CD4-positive, alpha-beta T cell (primary cell): Measurements from ENCODE around the gene FXYD4. TPM values are rescaled to one million over a fixed set of nuclear protein-coding genes. Genes with fewer than 3 reads are reported as not detected.

Experiments used
- ATAC-seq: fragments of 200-7000 bp; cut with Tn5 transposase; one replicate; pipeline ENCODE4 v1.10.0; 2022; ENCODE audit warnings: mild to moderate bottlenecking; ENCODE audit not compliant: poor library complexity
- CTCF ChIA-PET: fragments of 350-600 bp; sonication (Branson Sonifier 250); formaldehyde crosslinking; loops from one replicate; lab custom pipeline; 2021; ENCODE audit warnings: antibody characterized with exemption, inconsistent platforms; lab: Charles Lee
- POLR2A ChIA-PET: fragments of 350-600 bp; sonication (Branson Sonifier 250); formaldehyde crosslinking; loops from one replicate; lab custom pipeline; 2021; ENCODE audit warnings: antibody characterized with exemption, inconsistent platforms; lab: Charles Lee
- DNase-seq, 14 experiments: peaks; one replicate each; pipeline ENCODE4 v3.0.0-alpha.2; 2013 to 2020; ENCODE audit warnings: mixed read lengths in 2 of 14
- H3K27ac ChIP-seq, 2 donors: one replicate each; pipeline versions ENCODE4 v1.5.1 to v1.7.0; 2013; ENCODE audit warnings: low read length in 2 of 2, low read depth in 1 of 2, mild to moderate bottlenecking in 1 of 2
- H3K27me3 ChIP-seq, 2 experiments: 1 replicate in 1 of 2; 2 replicates in 1 of 2; pipeline versions ENCODE4 v1.6.1 to v1.7.0; 2013; ENCODE audit warnings: low read length in 2 of 2, control low read depth in 1 of 2, mild to moderate bottlenecking in 1 of 2, moderate library complexity in 1 of 2; ENCODE audit not compliant: insufficient read depth in 2 of 2, control insufficient read depth in 1 of 2
- H3K36me3 ChIP-seq: one replicate; pipeline ENCODE4 v1.6.1; 2013; ENCODE audit warnings: low read length, control low read depth; ENCODE audit not compliant: insufficient read depth
- H3K4me1 ChIP-seq: one replicate; pipeline ENCODE4 v1.6.1; 2013; ENCODE audit warnings: low read length, control low read depth; ENCODE audit not compliant: insufficient read depth
- H3K4me3 ChIP-seq: one replicate; pipeline ENCODE4 v1.5.1; 2013; ENCODE audit warnings: mild to moderate bottlenecking, low read length, moderate library complexity
- H3K9me3 ChIP-seq, 2 experiments: 1 replicate in 1 of 2; 2 replicates in 1 of 2; pipeline versions ENCODE4 v1.6.1 to v1.7.0; 2013; ENCODE audit warnings: low read length in 2 of 2, mild to moderate bottlenecking in 2 of 2, control low read depth in 1 of 2, moderate library complexity in 1 of 2; ENCODE audit not compliant: control insufficient read depth in 1 of 2, insufficient read depth in 1 of 2
- H3K27ac Mint-ChIP-seq: one replicate; pipeline ENCODE4 v1.8.0; 2020; ENCODE audit warnings: mixed read lengths
- H3K27me3 Mint-ChIP-seq: one replicate; pipeline ENCODE4 v1.8.0; 2021; ENCODE audit warnings: mixed read lengths
- H3K36me3 Mint-ChIP-seq: one replicate; pipeline ENCODE4 v1.8.0; 2021; ENCODE audit warnings: low read depth, mixed read lengths
- H3K4me1 Mint-ChIP-seq: one replicate; pipeline ENCODE4 v1.8.0; 2021; ENCODE audit warnings: low read depth, mixed read lengths
- H3K4me3 Mint-ChIP-seq: one replicate; pipeline ENCODE4 v1.8.0; 2020; ENCODE audit warnings: mild to moderate bottlenecking, mixed read lengths
- H3K9me3 Mint-ChIP-seq: one replicate; pipeline ENCODE4 v1.8.0; 2020; ENCODE audit warnings: mixed read lengths
- intact Hi-C, 2 experiments: fragments of 100-400 bp; cut with DNase I in 1 of 2; cut with micrococcal nuclease in 1 of 2; formaldehyde crosslinking; loops; one replicate each; pipeline versions ENCODE4 v1.15.1 to v1.9.0; 2023 to 2025; cut with DNase I, micrococcal nuclease
- total RNA-seq, 174 experiments: library from RNA in 2 of 174; stranded (reverse) in 2 of 174; gene quantifications; one replicate each; pipeline ENCODE4 v1.2.3 and lab custom pipeline; 2021 to 2026
- TF ChIP-seq, protein P1 (sequence below): fragments of 200-600 bp; IDR thresholded peaks from one replicate; pipeline ENCODE4 v1.8.0; 2022; ENCODE audit warnings: antibody characterized with exemption, mild to moderate bottlenecking

FXYD4 gene
- total RNA-seq, 2 experiments from 2014 or later: not detected

DNA sequence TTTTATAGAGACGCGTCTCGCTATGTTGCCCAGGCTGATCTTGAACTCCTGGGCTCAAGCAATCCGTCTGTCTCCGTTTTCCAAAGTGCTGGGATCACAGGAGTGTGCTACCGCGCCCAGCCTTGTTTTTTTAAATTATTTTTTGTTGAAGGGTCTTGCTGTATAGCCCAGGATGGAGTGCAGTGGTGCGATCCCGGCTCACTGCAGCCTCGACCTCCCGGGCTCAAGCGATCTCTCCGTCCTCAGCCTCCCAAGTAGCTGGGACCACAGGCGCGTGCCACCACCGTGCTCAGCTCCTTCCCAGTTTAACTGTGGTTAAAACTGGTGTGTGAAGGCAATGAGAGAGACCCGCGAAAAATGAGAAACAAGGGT, 48.5 kb downstream of the FXYD4 start:
- intact Hi-C loops: loop anchor here (1.0 to 2.0 kb wide), 3 partner anchors 11 to 17 kb away; partner anchors contain the start of genes HNRNPF (in 2 of the 2) and ZNF487 (in 1 of the 2)
- peak overlapping the region; percentile 84 for H3K4me3 ChIP-seq
- peak overlapping the region; percentile 84 to 85 for H3K27ac ChIP-seq
- TF ChIP-seq, protein P1, sequence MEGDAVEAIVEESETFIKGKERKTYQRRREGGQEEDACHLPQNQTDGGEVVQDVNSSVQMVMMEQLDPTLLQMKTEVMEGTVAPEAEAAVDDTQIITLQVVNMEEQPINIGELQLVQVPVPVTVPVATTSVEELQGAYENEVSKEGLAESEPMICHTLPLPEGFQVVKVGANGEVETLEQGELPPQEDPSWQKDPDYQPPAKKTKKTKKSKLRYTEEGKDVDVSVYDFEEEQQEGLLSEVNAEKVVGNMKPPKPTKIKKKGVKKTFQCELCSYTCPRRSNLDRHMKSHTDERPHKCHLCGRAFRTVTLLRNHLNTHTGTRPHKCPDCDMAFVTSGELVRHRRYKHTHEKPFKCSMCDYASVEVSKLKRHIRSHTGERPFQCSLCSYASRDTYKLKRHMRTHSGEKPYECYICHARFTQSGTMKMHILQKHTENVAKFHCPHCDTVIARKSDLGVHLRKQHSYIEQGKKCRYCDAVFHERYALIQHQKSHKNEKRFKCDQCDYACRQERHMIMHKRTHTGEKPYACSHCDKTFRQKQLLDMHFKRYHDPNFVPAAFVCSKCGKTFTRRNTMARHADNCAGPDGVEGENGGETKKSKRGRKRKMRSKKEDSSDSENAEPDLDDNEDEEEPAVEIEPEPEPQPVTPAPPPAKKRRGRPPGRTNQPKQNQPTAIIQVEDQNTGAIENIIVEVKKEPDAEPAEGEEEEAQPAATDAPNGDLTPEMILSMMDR: no peak
- no peak for DNase-seq
- Mint-ChIP-seq H3K27ac (peak overlapping the region; percentile 92), H3K27me3 (no peaks in the 10 kb centered on the region), H3K36me3 (no peaks in the 10 kb centered on the region), H3K4me1 (peaks cover 39% of the 10 kb centered on the region), H3K9me3 (no peaks in the 10 kb centered on the region), H3K4me3 (peak overlapping the region; percentile 81)
- ATAC-seq: no peak
- no peaks in the 10 kb centered on the region for H3K36me3 ChIP-seq
- ChIA-PET CTCF (interaction anchor here (1.5 kb wide), 1 partner anchor 17 kb away, joined by 3 read pairs; the partner anchor contains the start of gene ZNF487), POLR2A (interaction anchor here (0.8 to 3.9 kb wide), 11 partner anchors 8 to 281 kb away, joined by 3 to 56 read pairs (median 5); partner anchors contain the start of genes HNRNPF and ZNF487)
- no peaks in the 10 kb centered on the region for H3K9me3 ChIP-seq
- peaks cover 41% of the 10 kb centered on the region for H3K4me1 ChIP-seq
- H3K27me3 ChIP-seq: no peaks in the 10 kb centered on the region

DNA sequence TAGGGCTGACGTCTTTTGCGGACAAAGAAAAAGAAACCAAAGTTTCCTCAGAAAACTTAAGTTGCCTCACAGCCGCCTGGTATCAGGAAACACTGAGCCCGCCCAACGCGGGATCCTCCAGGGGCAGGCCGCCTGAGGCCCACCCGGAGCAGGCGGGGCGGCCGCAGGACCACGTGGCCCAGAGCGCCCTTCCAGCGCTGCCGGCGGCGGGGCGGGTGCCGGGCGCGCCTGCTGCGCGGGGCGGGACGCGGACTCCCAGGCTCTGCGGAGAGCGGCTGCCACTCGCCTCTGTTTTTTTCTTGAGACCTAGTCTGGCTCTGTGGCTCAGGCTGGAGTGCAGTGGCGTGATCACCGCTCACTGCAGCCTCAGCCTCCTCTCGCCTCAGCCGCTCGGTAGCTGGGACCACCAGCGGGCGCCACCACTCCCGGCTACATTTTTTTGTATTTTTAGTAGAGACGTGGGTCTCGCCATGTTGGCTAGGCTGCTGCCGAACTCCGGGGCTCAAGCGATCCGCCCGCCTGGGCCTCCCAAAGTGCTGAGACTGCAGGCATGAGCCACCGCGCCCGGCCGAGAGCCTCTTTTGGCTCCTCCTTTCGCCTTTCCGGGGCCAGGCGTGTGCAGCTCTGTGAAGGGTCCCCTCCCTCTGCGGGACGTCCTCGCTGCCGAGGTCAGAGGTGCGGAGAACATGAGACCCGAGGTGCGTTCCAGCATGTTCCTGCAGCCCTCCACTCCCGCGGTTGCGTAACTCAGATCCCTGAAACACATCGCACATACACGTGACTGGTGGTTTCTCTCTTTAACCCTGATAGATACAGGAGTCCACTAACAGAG, 49.1 kb downstream of the FXYD4 start:
- peaks cover 42% of the 10 kb centered on the region for H3K4me1 ChIP-seq
- H3K4me3 Mint-ChIP-seq: peak overlapping the region; percentile 91
- H3K27ac Mint-ChIP-seq: peak overlapping the region; percentile 92
- no peaks in the 10 kb centered on the region for H3K27me3 Mint-ChIP-seq
- H3K9me3 ChIP-seq: no peaks in the 10 kb centered on the region
- no peaks in the 10 kb centered on the region for H3K9me3 Mint-ChIP-seq
- CTCF ChIA-PET: interaction anchor here (1.5 kb wide), 1 partner anchor 17 kb away, joined by 3 read pairs; the partner anchor contains the start of gene ZNF487
- H3K4me1 Mint-ChIP-seq: peaks cover 39% of the 10 kb centered on the region
- POLR2A ChIA-PET: interaction anchor here (0.6 to 3.9 kb wide), 13 partner anchors 9 to 282 kb away, joined by 3 to 56 read pairs (median 4); partner anchors contain the start of genes HNRNPF and ZNF487
- no peaks in the 10 kb centered on the region for H3K36me3 Mint-ChIP-seq
- peak; percentile 54 to 92 (median 72) for DNase-seq
- intact Hi-C loops: loop anchor here (1.0 to 2.0 kb wide), 3 partner anchors 11 to 16 kb away; partner anchors contain the start of genes HNRNPF (in 1 of the 2) and ZNF487 (in 1 of the 2)
- TF ChIP-seq, protein P1: peak; percentile 30
- peak overlapping the region; percentile 85 to 92 for H3K27ac ChIP-seq
- no peaks in the 10 kb centered on the region for H3K27me3 ChIP-seq
- ATAC-seq: peak; percentile 85
- peak overlapping the region; percentile 84 for H3K4me3 ChIP-seq
- H3K36me3 ChIP-seq: no peaks in the 10 kb centered on the region

DNA sequence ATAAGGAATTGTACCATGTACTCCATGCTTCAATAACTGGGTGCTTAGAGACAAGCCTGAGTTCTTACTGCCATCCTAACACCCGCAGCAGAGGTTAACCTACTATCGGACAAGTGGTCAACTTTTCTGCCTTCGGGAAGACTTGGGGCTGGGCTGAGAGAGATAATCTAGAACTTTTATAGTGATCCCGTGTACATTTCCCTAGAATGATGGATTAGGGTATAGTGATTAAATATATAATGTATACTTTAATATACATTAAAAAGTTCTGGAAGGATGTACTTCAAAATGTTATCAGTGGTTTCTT, 49.7 kb downstream of the FXYD4 start:
- Mint-ChIP-seq H3K27ac (peak overlapping the region; percentile 92), H3K36me3 (no peaks in the 10 kb centered on the region), H3K9me3 (no peaks in the 10 kb centered on the region), H3K27me3 (no peaks in the 10 kb centered on the region), H3K4me1 (peaks cover 39% of the 10 kb centered on the region), H3K4me3 (peak overlapping the region; percentile 91)
- TF ChIP-seq, protein P1: no peak
- Histone ChIP-seq H3K4me3 (peak overlapping the region; percentile 84), H3K4me1 (peaks cover 46% of the 10 kb centered on the region), H3K9me3 (no peaks in the 10 kb centered on the region), H3K27ac (peak overlapping the region; percentile 85 to 92), H3K36me3 (no peaks in the 10 kb centered on the region), H3K27me3 (no peaks in the 10 kb centered on the region)
- intact Hi-C loops: loop anchor here in 1 of 2 experiments (2.0 kb wide), 1 partner anchor 16 kb away; the partner anchor contains the start of gene ZNF487
- no peak for ATAC-seq
- DNase-seq: no peak
- ChIA-PET POLR2A (interaction anchor here (0.6 to 3.9 kb wide), 11 partner anchors 11 to 128 kb away, joined by 3 to 56 read pairs (median 4); partner anchors contain the start of genes HNRNPF and ZNF487), CTCF (interaction anchor here (1.5 kb wide), 1 partner anchor 16 kb away, joined by 3 read pairs; the partner anchor contains the start of gene ZNF487)
